Astrocyte (in vitro differentiated cells and primary cell): ENCODE measurements around the gene OCIAD1. TPM values are rescaled to one million over a fixed set of nuclear protein-coding genes. Genes with fewer than 3 reads are reported as not detected.

Experiments
- DNase-seq: peaks from one replicate; pipeline ENCODE4 v3.0.0-alpha.2; 2010; ENCODE audit warnings: low read depth
- FAIRE-seq: peaks from 2 replicates; lab custom pipeline; 2011; peaks lifted over from hg19 to GRCh38; lab: Jason Lieb, UNC
- H2AFZ ChIP-seq: 2 replicates; pipeline ENCODE4 v1.6.0; 2012; ENCODE audit warnings: low read depth, low read length, inconsistent platforms
- H3K27ac ChIP-seq: 2 replicates; pipeline ENCODE4 v1.5.1; 2011; ENCODE audit warnings: low read depth, low read length, inconsistent platforms
- H3K27me3 ChIP-seq: 2 replicates; pipeline ENCODE4 v1.6.0; 2011; ENCODE audit warnings: low read length, inconsistent platforms; ENCODE audit not compliant: insufficient read depth
- H3K36me3 ChIP-seq: 2 replicates; pipeline ENCODE4 v1.5.1; 2011; ENCODE audit warnings: low read length, inconsistent platforms; ENCODE audit not compliant: insufficient read depth
- H3K4me1 ChIP-seq: 2 replicates; pipeline ENCODE4 v1.5.1; 2011; ENCODE audit warnings: low read length, inconsistent platforms; ENCODE audit not compliant: insufficient read depth
- H3K4me2 ChIP-seq: 2 replicates; pipeline ENCODE4 v1.6.0; 2012; ENCODE audit warnings: low read length, inconsistent platforms
- H3K4me3 ChIP-seq: 2 replicates; pipeline ENCODE4 v1.5.1; 2011; ENCODE audit warnings: low read depth, mild to moderate bottlenecking, low read length, inconsistent platforms; ENCODE audit not compliant: insufficient read depth
- H3K79me2 ChIP-seq: 2 replicates; pipeline ENCODE4 v1.6.0; 2012; ENCODE audit warnings: mild to moderate bottlenecking, low read length, inconsistent platforms; ENCODE audit not compliant: insufficient read depth
- H3K9ac ChIP-seq: 2 replicates; pipeline ENCODE4 v1.6.0; 2012; ENCODE audit warnings: mild to moderate bottlenecking, low read length, inconsistent platforms
- H3K9me3 ChIP-seq: 2 replicates; pipeline ENCODE4 v1.5.1; 2012; ENCODE audit warnings: low read depth, mild to moderate bottlenecking, low read length, inconsistent platforms; ENCODE audit not compliant: insufficient read depth
- H4K20me1 ChIP-seq: 2 replicates; pipeline ENCODE4 v1.6.0; 2012; ENCODE audit warnings: low read length, inconsistent platforms; ENCODE audit not compliant: insufficient read depth
- H3K27ac Mint-ChIP-seq: one replicate; pipeline ENCODE4 v1.8.0; 2021; ENCODE audit warnings: mild to moderate bottlenecking, mixed read lengths; ENCODE audit not compliant: unreplicated experiment
- H3K27me3 Mint-ChIP-seq: one replicate; pipeline ENCODE4 v1.8.0; 2021; ENCODE audit warnings: low read depth, mixed read lengths; ENCODE audit not compliant: unreplicated experiment
- H3K36me3 Mint-ChIP-seq: one replicate; pipeline ENCODE4 v1.8.0; 2021; ENCODE audit warnings: low read depth, mixed read lengths; ENCODE audit not compliant: unreplicated experiment
- H3K4me1 Mint-ChIP-seq: one replicate; pipeline ENCODE4 v1.8.0; 2021; ENCODE audit warnings: low read depth, mixed read lengths; ENCODE audit not compliant: unreplicated experiment
- H3K4me3 Mint-ChIP-seq: one replicate; pipeline ENCODE4 v1.8.0; 2021; ENCODE audit warnings: mild to moderate bottlenecking, moderate library complexity, mixed read lengths; ENCODE audit not compliant: unreplicated experiment
- H3K9me3 Mint-ChIP-seq: one replicate; pipeline ENCODE4 v1.8.0; 2021; ENCODE audit warnings: mild to moderate bottlenecking, mixed read lengths; ENCODE audit not compliant: unreplicated experiment
- EZH2 ChIP-seq: IDR thresholded peaks from 2 replicates; pipeline ENCODE4 v1.6.1; 2012; ENCODE audit warnings: mild to moderate bottlenecking, low read length, inconsistent platforms; ENCODE audit not compliant: insufficient read depth
- total RNA-seq: library from RNA; stranded (reverse); gene quantifications from 2 replicates; pipeline ENCODE4 v1.2.1, GENCODE V29; 2021
- TF ChIP-seq, protein P1 (sequence below): IDR thresholded peaks from 2 replicates; pipeline ENCODE4 v1.5.1; 2011; ENCODE audit warnings: low read depth, mild to moderate bottlenecking, inconsistent platforms, low read length, moderate library complexity; ENCODE audit not compliant: insufficient read depth

OCIAD1 gene
- total RNA-seq, 1 donor from 2014 or later, result 144 TPM

DNA sequence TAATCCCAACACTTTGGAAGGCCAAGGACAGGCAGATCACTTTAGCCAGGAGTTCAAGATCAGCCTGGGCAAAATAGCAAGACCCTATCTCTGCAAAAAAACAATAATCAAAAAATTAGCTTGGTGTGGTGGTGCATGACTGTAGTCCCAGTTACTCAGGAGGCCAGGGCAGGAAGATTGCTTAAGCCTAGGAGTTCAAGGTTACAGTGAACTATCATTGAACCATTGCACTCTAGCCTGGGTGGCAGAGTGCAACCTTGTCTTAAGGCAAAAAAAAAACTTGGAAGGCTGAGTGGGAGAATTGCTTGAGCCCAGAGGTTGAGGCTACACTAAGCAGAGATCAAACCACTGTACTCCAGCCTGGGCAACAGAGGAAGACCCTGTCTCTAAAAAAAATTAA is 45.6 kb upstream of the OCIAD1 start:
- Histone ChIP-seq H3K4me1 (peaks cover 3% of the 10 kb centered on the region), H4K20me1 (no peaks in the 10 kb centered on the region), H2AFZ (no peak overlapping the region), H3K4me2 (no peak overlapping the region), H3K36me3 (no peaks in the 10 kb centered on the region), H3K4me3 (no peak overlapping the region), H3K79me2 (no peaks in the 10 kb centered on the region), H3K27ac (no peak overlapping the region), H3K9ac (no peak overlapping the region), H3K9me3 (no peaks in the 10 kb centered on the region), H3K27me3 (no peaks in the 10 kb centered on the region)
- H3K27me3 Mint-ChIP-seq, result no peaks in the 10 kb centered on the region
- H3K27ac Mint-ChIP-seq, result no peak overlapping the region
- H3K4me3 Mint-ChIP-seq, result no peak overlapping the region
- TF ChIP-seq, protein P1, sequence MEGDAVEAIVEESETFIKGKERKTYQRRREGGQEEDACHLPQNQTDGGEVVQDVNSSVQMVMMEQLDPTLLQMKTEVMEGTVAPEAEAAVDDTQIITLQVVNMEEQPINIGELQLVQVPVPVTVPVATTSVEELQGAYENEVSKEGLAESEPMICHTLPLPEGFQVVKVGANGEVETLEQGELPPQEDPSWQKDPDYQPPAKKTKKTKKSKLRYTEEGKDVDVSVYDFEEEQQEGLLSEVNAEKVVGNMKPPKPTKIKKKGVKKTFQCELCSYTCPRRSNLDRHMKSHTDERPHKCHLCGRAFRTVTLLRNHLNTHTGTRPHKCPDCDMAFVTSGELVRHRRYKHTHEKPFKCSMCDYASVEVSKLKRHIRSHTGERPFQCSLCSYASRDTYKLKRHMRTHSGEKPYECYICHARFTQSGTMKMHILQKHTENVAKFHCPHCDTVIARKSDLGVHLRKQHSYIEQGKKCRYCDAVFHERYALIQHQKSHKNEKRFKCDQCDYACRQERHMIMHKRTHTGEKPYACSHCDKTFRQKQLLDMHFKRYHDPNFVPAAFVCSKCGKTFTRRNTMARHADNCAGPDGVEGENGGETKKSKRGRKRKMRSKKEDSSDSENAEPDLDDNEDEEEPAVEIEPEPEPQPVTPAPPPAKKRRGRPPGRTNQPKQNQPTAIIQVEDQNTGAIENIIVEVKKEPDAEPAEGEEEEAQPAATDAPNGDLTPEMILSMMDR, result no peak
- no peak for TF ChIP-seq EZH2
- H3K36me3 Mint-ChIP-seq, result no peaks in the 10 kb centered on the region
- H3K4me1 Mint-ChIP-seq, result peaks cover under 1% of the 10 kb centered on the region
- FAIRE-seq, result no peak
- H3K9me3 Mint-ChIP-seq, result no peaks in the 10 kb centered on the region
- DNase-seq, result no peak

DNA sequence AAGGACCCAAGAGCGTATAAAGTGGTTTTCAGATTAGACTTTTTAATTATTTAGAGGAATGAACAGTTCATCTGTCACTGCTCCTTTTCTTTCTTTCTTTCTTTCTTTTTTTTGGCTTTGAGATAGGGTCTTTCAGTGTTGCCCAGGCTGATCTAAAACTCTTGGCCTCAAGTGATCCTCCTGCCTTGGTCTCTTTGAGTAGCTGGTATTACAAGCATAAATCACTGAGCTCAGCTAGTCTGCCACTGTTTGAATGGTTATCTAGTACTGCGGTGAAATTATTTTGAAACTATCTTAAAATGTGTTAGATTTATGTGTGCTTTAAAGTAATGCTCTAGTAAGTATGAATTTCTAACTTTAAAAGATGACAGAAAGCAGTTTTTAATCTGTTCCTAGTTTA is 44.3 kb upstream of the OCIAD1 start:
- Histone ChIP-seq H3K9me3 (no peaks in the 10 kb centered on the region), H3K27ac (no peak overlapping the region), H2AFZ (no peak overlapping the region), H3K4me1 (no peaks in the 10 kb centered on the region), H3K9ac (no peak overlapping the region), H3K4me2 (no peak overlapping the region), H4K20me1 (no peaks in the 10 kb centered on the region), H3K36me3 (no peaks in the 10 kb centered on the region), H3K27me3 (no peaks in the 10 kb centered on the region), H3K4me3 (no peak overlapping the region), H3K79me2 (no peaks in the 10 kb centered on the region)
- no peak overlapping the region for H3K27ac Mint-ChIP-seq
- H3K27me3 Mint-ChIP-seq, result no peaks in the 10 kb centered on the region
- FAIRE-seq (no peak), DNase-seq (no peak)
- H3K9me3 Mint-ChIP-seq, result no peaks in the 10 kb centered on the region
- no peaks in the 10 kb centered on the region for H3K36me3 Mint-ChIP-seq
- H3K4me1 Mint-ChIP-seq, result no peaks in the 10 kb centered on the region
- no peak overlapping the region for H3K4me3 Mint-ChIP-seq
- TF ChIP-seq, protein P1, result no peak
- TF ChIP-seq EZH2, result no peak

DNA sequence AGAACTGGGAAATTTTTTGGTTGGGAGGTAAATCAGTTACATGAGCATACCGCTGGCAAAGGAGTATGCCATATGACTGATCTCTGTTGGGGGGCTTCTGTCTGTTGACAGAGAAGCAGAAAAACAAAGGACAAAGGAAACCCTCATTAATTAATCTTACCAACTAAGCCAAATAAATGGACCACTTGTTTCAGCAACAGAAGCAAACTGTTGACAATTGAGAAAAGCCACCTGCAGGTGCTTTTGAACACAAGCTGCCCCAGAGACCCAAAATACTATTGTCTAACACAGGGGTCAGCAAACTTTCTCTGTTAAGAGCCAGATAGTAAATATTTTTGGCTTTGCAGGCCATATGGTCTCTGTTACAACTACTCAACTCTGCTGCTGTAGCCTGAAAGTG is 43.8 kb upstream of the OCIAD1 start:
- no peak overlapping the region for H3K4me2 ChIP-seq
- no peak overlapping the region for H3K4me3 Mint-ChIP-seq
- TF ChIP-seq, protein P1, result no peak
- TF ChIP-seq EZH2, result no peak
- H3K36me3 ChIP-seq, result no peaks in the 10 kb centered on the region
- H3K79me2 ChIP-seq, result no peaks in the 10 kb centered on the region
- no peak for DNase-seq
- no peak overlapping the region for H3K9ac ChIP-seq
- H3K4me1 Mint-ChIP-seq, result no peaks in the 10 kb centered on the region
- H3K36me3 Mint-ChIP-seq, result no peaks in the 10 kb centered on the region
- H3K27me3 Mint-ChIP-seq, result no peaks in the 10 kb centered on the region
- no peak for FAIRE-seq
- no peaks in the 10 kb centered on the region for H4K20me1 ChIP-seq
- H3K4me1 ChIP-seq, result no peaks in the 10 kb centered on the region
- H3K27ac Mint-ChIP-seq, result no peak overlapping the region
- no peaks in the 10 kb centered on the region for H3K9me3 ChIP-seq
- H2AFZ ChIP-seq, result no peak overlapping the region
- H3K27ac ChIP-seq, result no peak overlapping the region
- no peaks in the 10 kb centered on the region for H3K9me3 Mint-ChIP-seq
- no peaks in the 10 kb centered on the region for H3K27me3 ChIP-seq
- H3K4me3 ChIP-seq, result no peak overlapping the region
